Mesothelial cell of epicardium (in vitro differentiated cells): ENCODE measurements around the gene ZNF532. TPM values are rescaled to one million over a fixed set of nuclear protein-coding genes. Genes with fewer than 3 reads are reported as not detected.

ENCODE experiments used
- DNase-seq, 2 experiments: peaks; one replicate each; pipeline ENCODE4 v3.0.0; 2021; ENCODE audit warnings: low spot score in 2 of 2; ENCODE audit not compliant: unreplicated experiment in 2 of 2
- H3K27ac Mint-ChIP-seq: 2 replicates; pipeline ENCODE4 v1.8.0; 2021; ENCODE audit warnings: mixed read lengths
- H3K27me3 Mint-ChIP-seq: 2 replicates; pipeline ENCODE4 v1.8.0; 2021; ENCODE audit warnings: low read depth, mixed read lengths
- H3K36me3 Mint-ChIP-seq: 2 replicates; pipeline ENCODE4 v1.8.0; 2021; ENCODE audit warnings: mixed read lengths
- H3K4me1 Mint-ChIP-seq: 2 replicates; pipeline ENCODE4 v1.8.0; 2021; ENCODE audit warnings: mixed read lengths
- H3K4me3 Mint-ChIP-seq: 2 replicates; pipeline ENCODE4 v1.8.0; 2021; ENCODE audit warnings: mild to moderate bottlenecking, moderate library complexity, mixed read lengths
- H3K9me3 Mint-ChIP-seq: 2 replicates; pipeline ENCODE4 v1.8.0; 2021; ENCODE audit warnings: mixed read lengths
- CTCF ChIP-seq: fragments of 200-600 bp; sonication (generic); IDR thresholded peaks from one replicate; pipeline ENCODE4 v1.5.0; 2021; ENCODE audit warnings: antibody characterized with exemption; ENCODE audit not compliant: unreplicated experiment
- total RNA-seq: library from RNA; stranded (reverse); gene quantifications from 3 replicates; pipeline ENCODE4 v1.2.1, GENCODE V29; 2021

The ZNF532 gene
- total RNA-seq, 1 donor from 2014 or later: 188 TPM

- Mint-ChIP-seq H3K27me3 (no peaks in the 10 kb centered on the region), H3K9me3 (no peaks in the 10 kb centered on the region), H3K4me3 (no peak overlapping the region), H3K27ac (peak overlapping the region; percentile 57), H3K4me1 (peaks cover 37% of the 10 kb centered on the region), H3K36me3 (peaks cover 31% of the 10 kb centered on the region)
- no peak for TF ChIP-seq CTCF
- DNase-seq: no peak
These were observed 35.5 kb downstream of the ZNF532 start for GRCh38 chr18:58900015-58900649.

GRCh38 chr18:58901143-58901542 is 36.5 kb downstream of the ZNF532 start:
- H3K27ac Mint-ChIP-seq: no peak overlapping the region
- no peak for TF ChIP-seq CTCF
- H3K36me3 Mint-ChIP-seq: peaks cover 40% of the 10 kb centered on the region
- H3K4me1 Mint-ChIP-seq: peaks cover 27% of the 10 kb centered on the region
- H3K9me3 Mint-ChIP-seq: no peaks in the 10 kb centered on the region
- H3K4me3 Mint-ChIP-seq: no peak overlapping the region
- DNase-seq: no peak
- H3K27me3 Mint-ChIP-seq: no peaks in the 10 kb centered on the region

GRCh38 chr18:58901783-58902182 is 37.1 kb downstream of the ZNF532 start:
- no peaks in the 10 kb centered on the region for H3K27me3 Mint-ChIP-seq
- no peak overlapping the region for H3K27ac Mint-ChIP-seq
- H3K4me3 Mint-ChIP-seq: no peak overlapping the region
- H3K4me1 Mint-ChIP-seq: peaks cover 20% of the 10 kb centered on the region
- H3K9me3 Mint-ChIP-seq: no peaks in the 10 kb centered on the region
- H3K36me3 Mint-ChIP-seq: peaks cover 42% of the 10 kb centered on the region
- TF ChIP-seq CTCF: no peak
- no peak for DNase-seq

- H3K36me3 Mint-ChIP-seq: peaks cover 47% of the 10 kb centered on the region
- no peaks in the 10 kb centered on the region for H3K27me3 Mint-ChIP-seq
- TF ChIP-seq CTCF: no peak
- no peaks in the 10 kb centered on the region for H3K9me3 Mint-ChIP-seq
- H3K27ac Mint-ChIP-seq: peak overlapping the region; percentile 62
- no peak overlapping the region for H3K4me3 Mint-ChIP-seq
- H3K4me1 Mint-ChIP-seq: peaks cover 19% of the 10 kb centered on the region
- no peak for DNase-seq
These were observed 38.3 kb downstream of the ZNF532 start for GRCh38 chr18:58902961-58903360.

- peaks cover 19% of the 10 kb centered on the region for H3K4me1 Mint-ChIP-seq
- no peak for DNase-seq
- H3K27ac Mint-ChIP-seq: peak overlapping the region; percentile 62
- no peak overlapping the region for H3K4me3 Mint-ChIP-seq
- no peaks in the 10 kb centered on the region for H3K27me3 Mint-ChIP-seq
- TF ChIP-seq CTCF: no peak
- no peaks in the 10 kb centered on the region for H3K9me3 Mint-ChIP-seq
- peaks cover 50% of the 10 kb centered on the region for H3K36me3 Mint-ChIP-seq
These were observed 38.9 kb downstream of the ZNF532 start for GRCh38 chr18:58903533-58903932.
